HepG2 (cell line): ENCODE data around the gene RNF183. TPM values are rescaled to one million over a fixed set of nuclear protein-coding genes. Genes with fewer than 3 reads are reported as not detected.

ENCODE experiments used
- ATAC-seq: fragments of 200-7000 bp; cut with Tn5 transposase; 3 replicates; pipeline ENCODE4 v1.9.1; 2020; ENCODE audit warnings: mild to moderate bottlenecking, moderate library complexity
- BruUV-seq: library from RNA; stranded (reverse); fragments of 400-500 nt; replicated peaks from 2 replicates; lab custom pipeline; 2021; lab: Mats Ljungman, UMichigan
- CTCF ChIA-PET: fragments of 300-600 bp; formaldehyde crosslinking; extraction: SDS; loops from one replicate; lab custom pipeline; 2021; ENCODE audit warnings: low total read pairs, inconsistent platforms, low intra/inter-chr PET ratio; lab: Yijun Ruan, JAX
- POLR2A ChIA-PET: fragments of 350-600 bp; sonication (Branson Sonifier 250); formaldehyde crosslinking; loops from one replicate; lab custom pipeline; 2020; ENCODE audit warnings: antibody characterized with exemption, inconsistent platforms; lab: Yijun Ruan, JAX
- DNase-seq: peaks from one replicate; pipeline ENCODE4 v3.0.0-alpha.2; 2015; ENCODE audit warnings: low spot score
- FAIRE-seq: peaks from 3 replicates; lab custom pipeline; 2011; peaks lifted over from hg19 to GRCh38; lab: Jason Lieb, UNC
- H2AFZ ChIP-seq: one replicate; pipeline ENCODE4 v1.6.1; 2011; ENCODE audit warnings: low read length, inconsistent platforms
- H3K27ac ChIP-seq: fragments of 300-600 bp; 3 replicates; pipeline ENCODE4 v1.8.0; 2011; ENCODE audit warnings: mixed run types, mild to moderate bottlenecking, mixed read lengths, low read length, inconsistent platforms; ENCODE audit not compliant: insufficient read depth; ENCODE audit errors: extremely low read length
- H3K27me3 ChIP-seq, 2 experiments: fragments of 200-600 bp in 1 of 2; 2 replicates in 1 of 2; 3 replicates in 1 of 2; pipeline versions ENCODE4 v1.6.0 to v1.8.0; 2011; ENCODE audit warnings: low read length in 2 of 2, mild to moderate bottlenecking in 2 of 2, moderate library complexity in 2 of 2, inconsistent platforms in 1 of 2; ENCODE audit not compliant: insufficient read depth in 2 of 2, control insufficient read depth in 1 of 2
- H3K36me3 ChIP-seq, 2 experiments: fragments of 200-600 bp in 1 of 2; replicated peaks in 1 of 2; 2 replicates in 1 of 2; 3 replicates in 1 of 2; pipeline versions ENCODE4 v1.5.1 to v1.8.0; 2011; ENCODE audit warnings: low read length in 2 of 2, inconsistent platforms in 1 of 2; ENCODE audit not compliant: insufficient read depth in 2 of 2, control insufficient read depth in 1 of 2
- H3K4me1 ChIP-seq: 2 replicates; pipeline ENCODE4 v1.5.1; 2012; ENCODE audit warnings: low read length, inconsistent platforms; ENCODE audit not compliant: insufficient read depth
- H3K4me2 ChIP-seq: 2 replicates; pipeline ENCODE4 v1.6.0; 2011; ENCODE audit warnings: low read depth, low read length, inconsistent platforms
- H3K4me3 ChIP-seq, 3 experiments: fragments of 200-600 bp in 1 of 3; sonication (generic), shearing (Covaris generic) in 1 of 3; replicated peaks in 1 of 3; 2 replicates each; pipeline ENCODE4 v1.5.1; 2011 to 2016; ENCODE audit warnings: low read length in 3 of 3, inconsistent platforms in 2 of 3, low read depth in 2 of 3, mild to moderate bottlenecking in 2 of 3, control low read depth in 1 of 3, mixed read lengths in 1 of 3; ENCODE audit not compliant: insufficient read depth in 1 of 3
- H3K79me2 ChIP-seq: one replicate; pipeline ENCODE4 v1.6.1; 2011; ENCODE audit warnings: low read length, inconsistent platforms; ENCODE audit not compliant: insufficient read depth
- H3K9ac ChIP-seq: 2 replicates; pipeline ENCODE4 v1.6.0; 2011; ENCODE audit warnings: mild to moderate bottlenecking, low read depth, low read length, inconsistent platforms; ENCODE audit not compliant: insufficient read depth
- H3K9me3 ChIP-seq: 2 replicates; pipeline ENCODE4 v1.5.1; 2012; ENCODE audit warnings: mild to moderate bottlenecking, low read length
- H4K20me1 ChIP-seq: 2 replicates; pipeline ENCODE4 v1.6.0; 2011; ENCODE audit warnings: inconsistent platforms, mild to moderate bottlenecking, low read length, moderate library complexity; ENCODE audit not compliant: insufficient read depth
- KAT8 ChIP-seq: IDR thresholded peaks from 2 replicates; pipeline ENCODE4 v1.6.1; 2016; ENCODE audit warnings: missing genetic modification reagents, missing compliant biosample characterization
- RARA ChIP-seq: IDR thresholded peaks from 2 replicates; pipeline ENCODE4 v1.6.1; 2016; ENCODE audit warnings: missing genetic modification reagents, missing compliant biosample characterization
- ZBTB46 ChIP-seq: sonication (generic); formaldehyde crosslinking; IDR thresholded peaks from 2 replicates; pipeline ENCODE4 v1.4.0; 2020; ENCODE audit warnings: mild to moderate bottlenecking, missing genetic modification reagents, borderline replicate concordance
- ZFP37 ChIP-seq: sonication (generic); formaldehyde crosslinking; IDR thresholded peaks from 2 replicates; pipeline ENCODE4 v1.4.0; 2020; ENCODE audit warnings: missing genetic modification reagents, borderline replicate concordance
- ZNF713 ChIP-seq: sonication (generic); formaldehyde crosslinking; IDR thresholded peaks from 2 replicates; pipeline ENCODE4 v1.4.0; 2020; ENCODE audit warnings: mild to moderate bottlenecking, missing genetic modification reagents
- ZNF737 ChIP-seq: sonication (generic); formaldehyde crosslinking; IDR thresholded peaks from 2 replicates; pipeline ENCODE4 v1.5.0; 2020; ENCODE audit warnings: missing genetic modification reagents, mild to moderate bottlenecking, borderline replicate concordance
- ZNF761 ChIP-seq: sonication (generic); formaldehyde crosslinking; conservative IDR thresholded peaks from 2 replicates; pipeline ENCODE4 v1.4.0; 2020; ENCODE audit warnings: mild to moderate bottlenecking, missing genetic modification reagents
- ZNF839 ChIP-seq: sonication (generic); formaldehyde crosslinking; IDR thresholded peaks from 2 replicates; pipeline ENCODE4 v1.4.0; 2020; ENCODE audit warnings: missing genetic modification reagents, mild to moderate bottlenecking, borderline replicate concordance
- WGBS: methylation state at CpG from one replicate; pipeline ENCODE4 v1.1.6; 2017; ENCODE audit warnings: low lambda C conversion rate; 5-methylcytosine and 5-hydroxymethylcytosine counted together
- in situ Hi-C: cut with HindIII; loops from 2 replicates; pipeline ENCODE4 v1.10.0; 2017; ENCODE audit warnings: low pct_unique_long_range_greater_than_20kb; ENCODE audit not compliant: extremely low pct_ligation_motif_present
- intact Hi-C: fragments of 100-400 bp; cut with micrococcal nuclease; formaldehyde crosslinking; loops from one replicate; pipeline ENCODE4 v1.10.0; 2022; ENCODE audit not compliant: unreplicated experiment
- polyA plus RNA-seq, 8 experiments: library from polyadenylated mRNA; depleted of rRNA in 3 of 8; stranded (reverse) in 7 of 8; unstranded in 1 of 8; fragments of >200 nt; fragmentation: Illumina TruSeq in 4 of 8; extraction: Trizol in 4 of 8; gene quantifications; 2 replicates each; pipeline versions ENCODE4 v1.2.1 to v1.2.3, GENCODE V29; 2011 to 2016; ENCODE audit warnings: low read depth in 4 of 8, missing spikeins in 1 of 8, mixed read lengths in 1 of 8; ENCODE audit not compliant: insufficient read depth in 1 of 8
- total RNA-seq, 5 experiments: library from RNA; depleted of rRNA; stranded (reverse); fragments of >200 nt; fragmentation: Illumina TruSeq; extraction: Trizol; gene quantifications; 2 replicates each; pipeline ENCODE4 v1.2.3, GENCODE V29; 2016; ENCODE audit warnings: low read depth in 1 of 5

Gene RNF183
- total and polyA plus RNA-seq, 2 of the 13 experiments (the other 11 are each of a cell fraction or from before 2014, with no cell fraction given) = 0.13 to 6.5 TPM

DNA sequence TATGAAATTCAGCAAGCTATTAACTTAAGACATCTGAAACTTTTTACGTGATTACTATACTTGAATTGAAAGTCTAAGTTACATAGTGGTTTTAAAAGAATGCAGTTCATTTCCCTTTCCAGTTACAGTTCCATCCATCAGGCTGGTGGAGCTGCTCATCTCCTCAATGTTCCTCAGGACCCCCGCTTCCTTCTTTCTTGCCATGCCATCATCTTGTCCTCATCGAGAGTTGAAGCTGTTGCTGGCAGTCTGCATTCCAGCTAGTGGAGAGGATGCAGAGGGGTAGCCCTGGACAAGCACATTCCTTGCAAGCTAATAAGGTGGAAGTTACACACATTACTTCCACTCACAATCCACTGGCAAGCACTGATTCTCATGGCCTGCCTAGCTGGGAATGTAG is 8.8 kb upstream of the RNF183 start (continued):
- TF ChIP-seq ZBTB46 (no peak), ZNF737 (no peak), ZNF713 (CRISPR knock-in tag) (no peak), ZFP37 (no peak)

GRCh38 chr9:113310538-113310937 is 7.4 kb upstream of the RNF183 start:
- ATAC-seq (no peak), DNase-seq (no peak)
- H3K9ac ChIP-seq = no peak overlapping the region
- no peak overlapping the region for H3K4me2 ChIP-seq
- H3K79me2 ChIP-seq = no peaks in the 10 kb centered on the region
- no peak for TF ChIP-seq ZNF839 (CRISPR knock-in tag)
- TF ChIP-seq ZNF761 (CRISPR knock-in tag) = no peak
- no peak for TF ChIP-seq KAT8
- 0 out of 2 replicates have a peak, but pooled peaks have one; percentile 15 for TF ChIP-seq RARA (CRISPR knock-in tag)
- TF ChIP-seq, all 625 proteins: peak for 1
- in situ Hi-C loops = no loop called here
- Histone ChIP-seq H4K20me1 (no peaks in the 10 kb centered on the region), H3K4me3 (no peak overlapping the region), H3K4me1 (peaks cover 10% of the 10 kb centered on the region), H3K9me3 (no peaks in the 10 kb centered on the region), H3K27me3 (0 out of 5 replicates have a peak, but pooled peaks cover 0 to 1% of the 10 kb centered on the region in 2 experiments), H3K27ac (no peak overlapping the region), H2AFZ (no peak overlapping the region), H3K36me3 (no peaks in the 10 kb centered on the region)
- intact Hi-C loops = loop anchor here (5.0 to 10.0 kb wide), 2 partner anchors 37 to 1946 kb away; partner anchors contain the start of gene BSPRY
- CTCF ChIA-PET = no interaction called here
- WGBS = 7% methylated on average over 3 of the region's 3 CpGs
- POLR2A ChIA-PET = interaction anchor here (1.0 to 1.3 kb wide), 3 partner anchors 16 to 100 kb away, joined by 3 to 4 read pairs (median 3); partner anchors contain the start of genes C9orf43, POLE3 and WDR31
- no TSS peak for BruUV-seq
- no peak for FAIRE-seq
